Measurements from ENCODE around the gene GALNT18. TPM values are rescaled to one million over a fixed set of nuclear protein-coding genes. Genes with fewer than 3 reads are reported as not detected.

The GALNT18 gene
- total RNA-seq, 2 donors from 2014 or later, result 29.4 to 105 TPM

DNA sequence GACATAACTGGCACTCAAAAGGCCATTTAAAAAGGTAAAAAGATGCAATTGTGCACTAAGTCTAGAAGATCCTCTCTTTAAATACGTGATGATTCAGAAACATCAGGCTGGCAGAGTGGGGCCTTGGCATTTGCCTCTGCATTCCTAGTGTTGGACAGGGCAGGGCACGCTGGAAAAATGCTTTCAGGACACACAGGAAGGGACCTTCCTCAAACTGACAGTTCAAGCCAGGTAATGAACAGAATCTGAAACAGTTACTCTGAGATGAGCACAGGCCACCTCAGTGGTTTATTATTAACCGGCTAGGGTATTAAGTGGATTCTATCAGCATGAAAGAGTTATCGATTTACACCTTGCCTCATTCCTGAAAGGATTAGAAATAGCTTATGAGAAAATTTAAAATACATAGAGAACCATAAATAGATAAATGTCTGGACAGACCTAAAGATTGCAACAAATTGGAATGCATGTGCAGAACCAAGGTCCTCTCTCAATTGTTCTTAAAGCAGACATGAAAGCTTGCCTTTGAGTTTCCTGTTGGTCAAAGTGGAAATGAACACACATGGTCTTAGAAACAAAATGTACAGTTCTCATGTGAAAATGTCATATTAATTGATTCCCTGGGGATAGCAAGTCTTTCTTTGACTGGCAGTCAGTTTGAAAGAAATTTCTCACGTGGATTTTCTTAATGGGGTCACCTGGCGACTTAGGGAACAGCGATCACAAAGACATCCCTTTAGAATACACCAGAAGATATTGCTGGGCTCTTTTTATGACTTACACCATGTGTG, 247.3 kb downstream of the GALNT18 start:
- Histone ChIP-seq H3K4me3 (no peak overlapping the region), H3K4me1 (replicated peaks) (no peaks in the 10 kb centered on the region), H3K27me3 (replicated peaks; ENCODE audit: insufficient read depth) (no peaks in the 10 kb centered on the region), H3K36me3 (no peaks in the 10 kb centered on the region), H3K9me3 (no peaks in the 10 kb centered on the region), H3K27ac (no peak overlapping the region)
- 71% methylated on average over 7 of the region's 7 CpGs for WGBS
- DNase-seq (ENCODE audit: low spot score), result no peak
- TF ChIP-seq, protein P1, sequence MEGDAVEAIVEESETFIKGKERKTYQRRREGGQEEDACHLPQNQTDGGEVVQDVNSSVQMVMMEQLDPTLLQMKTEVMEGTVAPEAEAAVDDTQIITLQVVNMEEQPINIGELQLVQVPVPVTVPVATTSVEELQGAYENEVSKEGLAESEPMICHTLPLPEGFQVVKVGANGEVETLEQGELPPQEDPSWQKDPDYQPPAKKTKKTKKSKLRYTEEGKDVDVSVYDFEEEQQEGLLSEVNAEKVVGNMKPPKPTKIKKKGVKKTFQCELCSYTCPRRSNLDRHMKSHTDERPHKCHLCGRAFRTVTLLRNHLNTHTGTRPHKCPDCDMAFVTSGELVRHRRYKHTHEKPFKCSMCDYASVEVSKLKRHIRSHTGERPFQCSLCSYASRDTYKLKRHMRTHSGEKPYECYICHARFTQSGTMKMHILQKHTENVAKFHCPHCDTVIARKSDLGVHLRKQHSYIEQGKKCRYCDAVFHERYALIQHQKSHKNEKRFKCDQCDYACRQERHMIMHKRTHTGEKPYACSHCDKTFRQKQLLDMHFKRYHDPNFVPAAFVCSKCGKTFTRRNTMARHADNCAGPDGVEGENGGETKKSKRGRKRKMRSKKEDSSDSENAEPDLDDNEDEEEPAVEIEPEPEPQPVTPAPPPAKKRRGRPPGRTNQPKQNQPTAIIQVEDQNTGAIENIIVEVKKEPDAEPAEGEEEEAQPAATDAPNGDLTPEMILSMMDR (IDR thresholded peaks at IDR 0.05), result no peak
- TF ChIP-seq POLR2A (IDR thresholded peaks at IDR 0.05) (no peak), POLR2AphosphoS5 (IDR thresholded peaks at IDR 0.05) (no peak)
- intact Hi-C loops (cut with DNase I), result no loop called here

DNA sequence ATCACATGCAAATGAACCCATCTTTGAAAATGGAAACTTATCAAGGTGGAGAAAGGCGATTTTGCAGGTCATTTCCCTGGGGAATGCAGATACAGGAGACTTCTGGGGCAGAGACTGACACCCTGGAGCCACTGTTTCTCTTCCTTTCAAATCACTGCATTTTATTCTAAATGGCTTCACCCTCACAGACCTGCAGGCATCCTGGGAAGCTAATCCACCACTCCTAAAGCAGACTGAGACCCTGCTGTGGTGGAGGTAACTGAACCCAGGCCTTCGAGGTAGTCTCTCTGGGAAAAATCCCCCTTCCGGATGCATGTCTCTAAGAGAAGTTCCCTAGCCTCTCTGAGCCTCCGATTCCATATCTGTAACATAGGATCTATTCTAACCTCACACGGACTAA, 247.9 kb downstream of the GALNT18 start:
- intact Hi-C loops (cut with DNase I), result no loop called here
- Histone ChIP-seq H3K4me3 (no peak overlapping the region), H3K27me3 (replicated peaks; ENCODE audit: insufficient read depth) (no peaks in the 10 kb centered on the region), H3K9me3 (no peaks in the 10 kb centered on the region), H3K27ac (no peak overlapping the region), H3K4me1 (replicated peaks) (no peaks in the 10 kb centered on the region), H3K36me3 (no peaks in the 10 kb centered on the region)
- TF ChIP-seq POLR2AphosphoS5 (IDR thresholded peaks at IDR 0.05), result no peak
- no peak for DNase-seq (ENCODE audit: low spot score)
- 81% methylated on average over 5 of the region's 5 CpGs for WGBS

DNA sequence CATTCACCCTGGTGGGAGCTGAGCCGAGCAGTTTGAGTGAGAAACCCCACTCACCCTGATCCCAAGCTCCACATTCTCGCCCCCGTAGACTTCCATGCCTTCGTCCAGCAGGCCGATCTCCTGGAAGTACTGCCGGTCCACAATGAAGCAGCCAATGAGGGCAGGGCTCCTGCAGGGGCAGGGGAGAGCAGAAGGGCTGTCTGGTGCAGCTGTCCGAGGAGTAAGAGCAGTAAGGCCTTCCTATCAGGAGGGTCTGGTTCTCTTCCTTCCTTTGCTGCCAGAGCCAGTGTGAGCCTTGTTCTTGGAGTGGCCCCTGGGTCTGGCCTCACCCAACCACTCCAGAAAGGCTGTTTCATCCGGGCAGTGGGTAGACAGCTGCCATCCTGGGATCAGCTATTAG, 249.3 kb downstream of the GALNT18 start:
- Histone ChIP-seq H3K27ac (no peak overlapping the region), H3K27me3 (replicated peaks; ENCODE audit: insufficient read depth) (no peaks in the 10 kb centered on the region), H3K4me1 (replicated peaks) (no peaks in the 10 kb centered on the region), H3K36me3 (no peaks in the 10 kb centered on the region), H3K4me3 (no peak overlapping the region), H3K9me3 (no peaks in the 10 kb centered on the region)
- no peak for DNase-seq (ENCODE audit: low spot score)
- TF ChIP-seq, protein P1 (IDR thresholded peaks at IDR 0.05), result no peak
- TF ChIP-seq POLR2A (IDR thresholded peaks at IDR 0.05) (no peak), POLR2AphosphoS5 (IDR thresholded peaks at IDR 0.05) (no peak)
- intact Hi-C loops (cut with DNase I), result no loop called here
- WGBS, result 93% methylated on average over 8 of the region's 8 CpGs

DNA sequence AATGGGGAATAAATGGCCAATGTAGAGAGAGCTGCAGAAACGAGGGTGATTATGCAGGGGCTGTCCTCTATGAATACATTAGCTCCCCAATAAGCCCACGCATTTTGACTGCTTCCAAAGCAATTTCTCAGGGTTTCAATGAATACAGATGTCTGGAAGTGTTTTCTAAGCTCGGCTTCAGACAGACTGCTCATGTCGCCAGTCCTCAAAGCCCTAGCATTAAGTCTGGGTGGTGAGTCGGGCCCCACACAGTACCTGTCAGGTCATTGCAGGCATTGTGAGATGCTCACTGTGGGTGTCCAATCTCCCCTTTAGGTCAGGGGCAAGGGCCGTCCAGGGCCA, 250.9 kb downstream of the GALNT18 start:
- Histone ChIP-seq H3K9me3 (no peaks in the 10 kb centered on the region), H3K27ac (no peak overlapping the region), H3K4me1 (replicated peaks) (no peaks in the 10 kb centered on the region), H3K27me3 (replicated peaks; ENCODE audit: insufficient read depth) (no peaks in the 10 kb centered on the region), H3K36me3 (no peaks in the 10 kb centered on the region), H3K4me3 (no peak overlapping the region)
- TF ChIP-seq POLR2AphosphoS5 (IDR thresholded peaks at IDR 0.05) (no peak), POLR2A (IDR thresholded peaks at IDR 0.05) (no peak)
- TF ChIP-seq, protein P1 (IDR thresholded peaks at IDR 0.05), result no peak
- intact Hi-C loops (cut with DNase I), result no loop called here
- no peak for DNase-seq (ENCODE audit: low spot score)
- 92% methylated on average over 6 of the region's 6 CpGs for WGBS

DNA sequence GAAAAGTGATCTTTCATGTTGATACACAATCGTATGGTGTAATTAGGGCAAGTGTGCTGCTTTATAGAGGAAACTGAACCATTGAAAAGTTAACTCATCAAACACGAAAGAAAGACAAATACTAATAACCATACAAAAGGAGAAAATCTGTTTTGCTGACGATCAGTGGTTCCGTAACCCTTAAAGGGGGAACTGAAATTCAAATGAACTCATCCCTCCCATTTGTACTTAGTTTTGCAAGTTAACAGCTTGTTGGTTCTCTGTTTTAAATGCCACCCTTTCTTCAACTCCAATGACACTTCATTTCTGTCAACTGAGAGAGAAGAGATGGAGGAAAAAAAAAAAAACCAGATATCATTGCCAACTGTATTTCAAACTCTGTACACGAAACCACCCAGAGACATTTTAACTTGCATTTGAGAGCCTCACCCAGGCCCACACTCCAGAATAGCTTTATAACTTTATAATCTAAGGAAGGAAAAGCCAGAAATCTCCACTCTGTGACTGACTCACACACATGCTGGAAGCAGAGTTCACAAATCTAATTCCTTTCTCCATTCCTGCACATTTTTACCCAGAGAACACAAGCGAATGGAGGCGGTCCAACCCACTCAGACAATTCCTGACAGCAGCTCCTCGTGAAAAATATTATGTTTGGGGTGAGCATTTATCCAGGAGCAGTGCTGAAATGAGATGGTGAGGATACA, 251.4 kb downstream of the GALNT18 start:
- WGBS, result 66% methylated on average over 8 of the region's 8 CpGs
- TF ChIP-seq, protein P1 (IDR thresholded peaks at IDR 0.05), result no peak
- TF ChIP-seq POLR2AphosphoS5 (IDR thresholded peaks at IDR 0.05) (no peak), POLR2A (IDR thresholded peaks at IDR 0.05) (no peak)
- no peaks in the 10 kb centered on the region for H3K27me3 ChIP-seq (replicated peaks; ENCODE audit: insufficient read depth)
- no peak overlapping the region for H3K27ac ChIP-seq
- no peaks in the 10 kb centered on the region for H3K9me3 ChIP-seq
- no peaks in the 10 kb centered on the region for H3K4me1 ChIP-seq (replicated peaks)
- no peak overlapping the region for H3K4me3 ChIP-seq
- H3K36me3 ChIP-seq, result no peaks in the 10 kb centered on the region
- intact Hi-C loops (cut with DNase I), result no loop called here
- DNase-seq (ENCODE audit: low spot score), result no peak

All from prostate gland (tissue), 2 donors.